ENCODE measurements around the gene FXYD5.

Gene FXYD5

DNA sequence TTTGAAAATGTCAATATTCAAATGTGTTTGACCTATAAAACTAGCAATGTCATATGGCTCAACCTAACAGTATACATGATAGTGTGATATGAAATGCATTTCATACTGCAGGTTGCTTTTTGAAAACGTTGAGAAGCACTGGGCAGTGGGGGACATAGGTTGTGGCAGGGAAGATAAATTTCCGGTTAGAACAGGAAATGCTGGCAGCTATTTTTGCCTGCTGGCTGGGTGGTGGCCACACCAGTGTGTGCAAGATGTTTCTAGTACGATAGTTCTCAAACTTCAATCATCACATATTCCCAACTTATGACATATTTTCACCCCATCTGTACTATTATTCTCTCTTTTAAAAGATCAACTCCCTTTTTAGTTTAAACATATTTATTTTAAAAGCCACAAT is 17.2 kb downstream of the FXYD5 start:
- no peaks in the 10 kb centered on the region for H3K27me3 ChIP-seq (replicated peaks; ENCODE audit: insufficient read depth, low read length)
- H3K9me2 ChIP-seq (replicated peaks; ENCODE audit: insufficient read depth, low read length): no peaks in the 10 kb centered on the region
- no peak for DNase-seq
- no peaks in the 10 kb centered on the region for H3K9me3 ChIP-seq (replicated peaks; ENCODE audit: insufficient read depth, low read length)
- no peak overlapping the region for H3K4me2 ChIP-seq (ENCODE audit: low read depth, low read length)
- H3K79me2 ChIP-seq (ENCODE audit: low read length): no peaks in the 10 kb centered on the region
- no peaks in the 10 kb centered on the region; the same call in 1 of the 2 replicates for H4K20me1 ChIP-seq (ENCODE audit: insufficient read depth, low read length)
- no peaks in the 10 kb centered on the region for H3K4me1 ChIP-seq (ENCODE audit: low read length)
- TF ChIP-seq, protein P1, sequence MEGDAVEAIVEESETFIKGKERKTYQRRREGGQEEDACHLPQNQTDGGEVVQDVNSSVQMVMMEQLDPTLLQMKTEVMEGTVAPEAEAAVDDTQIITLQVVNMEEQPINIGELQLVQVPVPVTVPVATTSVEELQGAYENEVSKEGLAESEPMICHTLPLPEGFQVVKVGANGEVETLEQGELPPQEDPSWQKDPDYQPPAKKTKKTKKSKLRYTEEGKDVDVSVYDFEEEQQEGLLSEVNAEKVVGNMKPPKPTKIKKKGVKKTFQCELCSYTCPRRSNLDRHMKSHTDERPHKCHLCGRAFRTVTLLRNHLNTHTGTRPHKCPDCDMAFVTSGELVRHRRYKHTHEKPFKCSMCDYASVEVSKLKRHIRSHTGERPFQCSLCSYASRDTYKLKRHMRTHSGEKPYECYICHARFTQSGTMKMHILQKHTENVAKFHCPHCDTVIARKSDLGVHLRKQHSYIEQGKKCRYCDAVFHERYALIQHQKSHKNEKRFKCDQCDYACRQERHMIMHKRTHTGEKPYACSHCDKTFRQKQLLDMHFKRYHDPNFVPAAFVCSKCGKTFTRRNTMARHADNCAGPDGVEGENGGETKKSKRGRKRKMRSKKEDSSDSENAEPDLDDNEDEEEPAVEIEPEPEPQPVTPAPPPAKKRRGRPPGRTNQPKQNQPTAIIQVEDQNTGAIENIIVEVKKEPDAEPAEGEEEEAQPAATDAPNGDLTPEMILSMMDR (IDR thresholded peaks at IDR 0.05; ENCODE audit: low read length): no peak
- TF ChIP-seq EZH2 (optimal IDR thresholded peaks at IDR 0.05; ENCODE audit: low read depth, low read length) (no peak), EZH2phosphoT487 (IDR thresholded peaks at IDR 0.05; ENCODE audit: low read length) (no peak)
- H2AFZ ChIP-seq (ENCODE audit: low read length): no peak overlapping the region
- H3K36me3 ChIP-seq (replicated peaks; ENCODE audit: insufficient read depth, low read length): peaks cover 3% of the 10 kb centered on the region; the same call in 1 of the 2 replicates
- no peak overlapping the region for H3K4me3 ChIP-seq (ENCODE audit: low read length)
- no peak overlapping the region for H3K9ac ChIP-seq (ENCODE audit: low read length)
- no peak overlapping the region for H3K27ac ChIP-seq (ENCODE audit: low read length)
- no peaks in the 10 kb centered on the region for H3F3A ChIP-seq (ENCODE audit: insufficient read depth, low read length)

DNA sequence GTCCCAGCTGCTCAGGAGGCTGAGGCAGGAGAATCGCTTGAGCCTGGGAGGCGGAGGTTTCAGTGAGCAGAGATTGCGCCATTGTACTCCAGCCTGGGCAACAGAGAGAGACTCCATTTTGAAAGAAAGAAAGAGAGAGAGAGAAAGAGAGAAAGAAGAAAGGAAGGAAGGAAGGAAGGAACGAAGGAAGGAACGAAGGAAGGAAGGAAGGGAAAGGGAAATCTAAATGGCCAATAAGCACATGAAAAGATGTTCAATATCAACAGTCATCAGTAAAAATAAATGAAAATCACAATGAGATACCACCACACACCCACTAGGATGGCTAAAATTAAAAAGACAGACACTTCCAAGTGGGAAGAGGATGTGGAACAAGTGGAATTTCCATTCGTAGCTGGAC is 19.7 kb downstream of the FXYD5 start:
- H3K9ac ChIP-seq (ENCODE audit: low read length): no peak overlapping the region
- no peaks in the 10 kb centered on the region for H3K79me2 ChIP-seq (ENCODE audit: low read length)
- H3K36me3 ChIP-seq (replicated peaks; ENCODE audit: insufficient read depth, low read length): peaks cover 3% of the 10 kb centered on the region; the same call in 1 of the 2 replicates
- no peaks in the 10 kb centered on the region for H3K27me3 ChIP-seq (replicated peaks; ENCODE audit: insufficient read depth, low read length)
- no peaks in the 10 kb centered on the region for H3F3A ChIP-seq (ENCODE audit: insufficient read depth, low read length)
- H2AFZ ChIP-seq (ENCODE audit: low read length): no peak overlapping the region
- no peaks in the 10 kb centered on the region for H4K20me1 ChIP-seq (ENCODE audit: insufficient read depth, low read length)
- no peaks in the 10 kb centered on the region for H3K9me2 ChIP-seq (replicated peaks; ENCODE audit: insufficient read depth, low read length)
- TF ChIP-seq EZH2 (optimal IDR thresholded peaks at IDR 0.05; ENCODE audit: low read depth, low read length): no peak
- no peak for DNase-seq
- no peaks in the 10 kb centered on the region for H3K9me3 ChIP-seq (replicated peaks; ENCODE audit: insufficient read depth, low read length)
- no peak overlapping the region for H3K4me3 ChIP-seq (ENCODE audit: low read length)
- no peaks in the 10 kb centered on the region for H3K4me1 ChIP-seq (ENCODE audit: low read length)
- no peak overlapping the region for H3K27ac ChIP-seq (ENCODE audit: low read length)
- no peak overlapping the region for H3K4me2 ChIP-seq (ENCODE audit: low read depth, low read length)

DNA sequence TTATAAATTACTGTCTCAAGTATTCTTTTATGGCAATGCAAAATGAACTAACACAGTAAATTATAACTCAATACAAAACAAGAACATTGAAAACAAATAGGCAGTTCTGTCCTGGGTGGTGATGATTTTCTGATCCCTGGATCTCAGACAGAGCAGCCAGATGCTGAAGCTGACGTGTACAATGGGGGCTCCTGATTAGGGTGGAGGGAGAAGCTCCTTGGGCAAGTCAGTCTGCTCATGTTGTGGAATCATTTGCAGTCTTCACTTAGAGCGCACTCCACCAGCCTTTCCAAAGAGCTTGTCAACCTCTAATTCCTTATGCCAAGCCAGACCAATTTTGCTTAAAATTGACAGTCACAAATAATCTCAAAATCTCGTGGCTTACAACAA is 21.6 kb downstream of the FXYD5 start:
- H3K4me3 ChIP-seq (ENCODE audit: low read length): no peak overlapping the region
- no peaks in the 10 kb centered on the region for H4K20me1 ChIP-seq (ENCODE audit: insufficient read depth, low read length)
- no peak overlapping the region for H3K9ac ChIP-seq (ENCODE audit: low read length)
- no peaks in the 10 kb centered on the region for H3K79me2 ChIP-seq (ENCODE audit: low read length)
- H3F3A ChIP-seq (ENCODE audit: insufficient read depth, low read length): no peaks in the 10 kb centered on the region
- H2AFZ ChIP-seq (ENCODE audit: low read length): no peak overlapping the region
- no peaks in the 10 kb centered on the region for H3K9me2 ChIP-seq (replicated peaks; ENCODE audit: insufficient read depth, low read length)
- no peak for DNase-seq
- H3K27me3 ChIP-seq (replicated peaks; ENCODE audit: insufficient read depth, low read length): no peaks in the 10 kb centered on the region
- H3K27ac ChIP-seq (ENCODE audit: low read length): no peak overlapping the region
- H3K4me1 ChIP-seq (ENCODE audit: low read length): no peaks in the 10 kb centered on the region
- TF ChIP-seq, protein P1 (IDR thresholded peaks at IDR 0.05; ENCODE audit: low read length): no peak
- TF ChIP-seq EZH2 (optimal IDR thresholded peaks at IDR 0.05; ENCODE audit: low read depth, low read length) (no peak), EZH2phosphoT487 (IDR thresholded peaks at IDR 0.05; ENCODE audit: low read length) (no peak)
- no peak overlapping the region for H3K4me2 ChIP-seq (ENCODE audit: low read depth, low read length)
- no peaks in the 10 kb centered on the region for H3K9me3 ChIP-seq (replicated peaks; ENCODE audit: insufficient read depth, low read length)
- no peaks in the 10 kb centered on the region for H3K36me3 ChIP-seq (replicated peaks; ENCODE audit: insufficient read depth, low read length)

DNA sequence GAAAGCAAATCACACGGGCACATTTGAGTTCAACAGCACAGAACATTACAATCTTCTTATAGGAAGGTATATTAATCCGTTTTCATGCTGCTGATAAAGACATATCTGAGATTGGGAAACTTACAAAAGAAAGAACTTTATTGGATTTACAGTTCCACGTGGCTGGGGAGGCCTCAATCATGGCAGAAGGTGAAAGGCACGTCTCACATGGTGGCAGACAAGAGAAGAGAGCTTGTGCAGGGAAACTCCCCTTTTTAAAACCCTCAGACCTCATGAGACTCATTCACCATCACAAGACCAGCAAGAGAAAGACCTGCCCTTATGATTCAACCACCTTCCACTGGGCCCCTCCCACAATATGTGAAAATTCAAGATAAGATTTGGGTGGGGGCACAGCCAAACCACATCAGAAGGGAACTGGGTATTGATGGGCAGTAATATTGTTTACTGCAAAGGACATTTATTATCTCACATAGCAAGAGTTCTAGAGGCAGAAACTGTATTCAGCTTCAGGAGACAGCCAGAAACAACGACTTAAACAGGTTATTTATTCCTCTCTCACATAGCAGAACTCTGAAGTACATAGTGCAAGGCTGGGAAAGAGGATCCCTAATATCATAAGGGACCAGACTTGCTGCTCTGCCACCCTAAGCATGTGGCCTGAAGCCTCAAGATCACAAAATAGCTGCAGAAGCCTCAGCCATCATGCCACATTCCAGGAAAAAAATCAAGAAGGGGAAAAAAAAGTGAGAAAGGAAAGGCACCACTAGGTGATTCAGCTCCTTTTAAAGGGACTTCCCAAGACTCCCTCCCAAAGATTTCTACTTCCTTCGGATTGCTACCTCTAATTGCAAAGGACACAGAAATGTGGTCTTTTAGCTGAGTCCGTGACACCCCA is 23.1 kb downstream of the FXYD5 start:
- no peak overlapping the region for H3K27ac ChIP-seq (ENCODE audit: low read length)
- no peak overlapping the region for H2AFZ ChIP-seq (ENCODE audit: low read length)
- no peaks in the 10 kb centered on the region for H3K9me2 ChIP-seq (replicated peaks; ENCODE audit: insufficient read depth, low read length)
- no peak overlapping the region for H3K4me2 ChIP-seq (ENCODE audit: low read depth, low read length)
- no peak overlapping the region for H3K4me3 ChIP-seq (ENCODE audit: low read length)
- DNase-seq: no peak
- H3F3A ChIP-seq (ENCODE audit: insufficient read depth, low read length): no peaks in the 10 kb centered on the region
- no peaks in the 10 kb centered on the region for H4K20me1 ChIP-seq (ENCODE audit: insufficient read depth, low read length)
- H3K27me3 ChIP-seq (replicated peaks; ENCODE audit: insufficient read depth, low read length): no peaks in the 10 kb centered on the region
- TF ChIP-seq, protein P1 (IDR thresholded peaks at IDR 0.05; ENCODE audit: low read length): no peak
- no peak for TF ChIP-seq EZH2 (optimal IDR thresholded peaks at IDR 0.05; ENCODE audit: low read depth, low read length)
- no peak for TF ChIP-seq EZH2phosphoT487 (IDR thresholded peaks at IDR 0.05; ENCODE audit: low read length)
- no peaks in the 10 kb centered on the region for H3K4me1 ChIP-seq (ENCODE audit: low read length)
- no peaks in the 10 kb centered on the region for H3K9me3 ChIP-seq (replicated peaks; ENCODE audit: insufficient read depth, low read length)
- H3K36me3 ChIP-seq (replicated peaks; ENCODE audit: insufficient read depth, low read length): no peaks in the 10 kb centered on the region
- no peak overlapping the region for H3K9ac ChIP-seq (ENCODE audit: low read length)
- H3K79me2 ChIP-seq (ENCODE audit: low read length): no peaks in the 10 kb centered on the region

All from MM.1S (cell line).